SK-N-SH (cell line): ENCODE data around the gene PHACTR4. TPM values are rescaled to one million over a fixed set of nuclear protein-coding genes. Genes with fewer than 3 reads are reported as not detected.

Experiments
- CTCF ChIA-PET: fragments of 300-600, 350-600 bp; formaldehyde crosslinking; extraction: SDS; loops from one replicate; lab custom pipeline; 2021; lab: Yijun Ruan, JAX
- POLR2A ChIA-PET: fragments of 350-600 bp; sonication (Branson Sonifier 250); formaldehyde crosslinking; extraction: SDS; loops from one replicate; lab custom pipeline; 2020; ENCODE audit warnings: antibody characterized with exemption, inconsistent platforms; lab: Yijun Ruan, JAX
- DNase-seq: peaks from one replicate; pipeline ENCODE4 v3.0.0; 2012
- H2AFZ ChIP-seq: fragments of 200-600 bp; sonication (generic); 2 replicates; pipeline ENCODE4 v1.8.1; 2016; ENCODE audit warnings: antibody characterized with exemption, mild to moderate bottlenecking, low read depth
- H3F3A ChIP-seq: fragments of 200-600 bp; sonication (generic); replicated peaks from 2 replicates; pipeline ENCODE3; 2016; ENCODE audit warnings: antibody characterized with exemption, mild to moderate bottlenecking; ENCODE audit not compliant: insufficient read depth
- H3K27ac ChIP-seq, 2 experiments: fragments of 200-500 bp in 1 of 2; fragments of 200-600 bp in 1 of 2; sonication (Bioruptor generic) in 1 of 2; sonication (generic), shearing (Covaris generic) in 1 of 2; 2 replicates each; pipeline versions ENCODE4 v1.5.1 to v1.6.1; 2014 to 2016; ENCODE audit warnings: low read depth in 2 of 2, inconsistent platforms in 1 of 2, low read length in 1 of 2, mild to moderate bottlenecking in 1 of 2, mixed read lengths in 1 of 2
- H3K27me3 ChIP-seq: fragments of 200-600 bp; sonication (generic), shearing (Covaris generic); 2 replicates; pipeline ENCODE4 v1.6.1; 2016; ENCODE audit warnings: mixed run types; ENCODE audit not compliant: insufficient read depth
- H3K36me3 ChIP-seq, 2 experiments: fragments of 200-500 bp in 1 of 2; fragments of 200-600 bp in 1 of 2; sonication (Bioruptor generic) in 1 of 2; sonication (generic) in 1 of 2; replicated peaks in 1 of 2; 2 replicates each; pipeline versions ENCODE3 to v1.5.1; 2014 to 2016; ENCODE audit warnings: low read length in 1 of 2, mild to moderate bottlenecking in 1 of 2; ENCODE audit not compliant: insufficient read depth in 2 of 2, control insufficient read depth in 1 of 2
- H3K4me1 ChIP-seq, 2 experiments: fragments of 200-500 bp in 1 of 2; fragments of 200-600 bp in 1 of 2; sonication (Bioruptor generic) in 1 of 2; sonication (generic), shearing (Covaris generic) in 1 of 2; 2 replicates each; pipeline versions ENCODE4 v1.5.1 to v1.6.1; 2014 to 2016; ENCODE audit warnings: low read depth in 1 of 2, low read length in 1 of 2, mixed run types in 1 of 2; ENCODE audit not compliant: insufficient read depth in 2 of 2, control insufficient read depth in 1 of 2
- H3K4me2 ChIP-seq: fragments of 200-600 bp; sonication (generic), shearing (Covaris generic); 2 replicates; pipeline ENCODE4 v1.6.1; 2017; ENCODE audit warnings: mixed run types
- H3K4me3 ChIP-seq, 2 experiments: fragments of 200-500 bp in 1 of 2; fragments of 200-600 bp in 1 of 2; sonication (Bioruptor generic) in 1 of 2; sonication (generic), shearing (Covaris generic) in 1 of 2; 2 replicates each; pipeline versions ENCODE4 v1.5.1 to v1.8.1; 2014 to 2016; ENCODE audit warnings: low read depth in 2 of 2, inconsistent platforms in 1 of 2, low read length in 1 of 2, mild to moderate bottlenecking in 1 of 2, mixed read lengths in 1 of 2, moderate library complexity in 1 of 2
- H3K79me2 ChIP-seq: fragments of 200-600 bp; sonication (generic); 2 replicates; pipeline ENCODE4 v1.8.1; 2017; ENCODE audit warnings: mild to moderate bottlenecking; ENCODE audit not compliant: insufficient read depth
- H3K9ac ChIP-seq: fragments of 200-600 bp; sonication (generic); 2 replicates; pipeline ENCODE4 v1.6.1; 2017; ENCODE audit warnings: mixed run types
- H3K9me2 ChIP-seq: fragments of 200-600 bp; sonication (generic); 2 replicates; pipeline ENCODE4 v1.6.1; 2017; ENCODE audit warnings: mixed run types
- H3K9me3 ChIP-seq: fragments of 200-600 bp; sonication (generic); 2 replicates; pipeline ENCODE4 v1.6.1; 2017; ENCODE audit warnings: mixed run types, mild to moderate bottlenecking, moderate library complexity
- H4K20me1 ChIP-seq: fragments of 200-600 bp; sonication (generic); 2 replicates; pipeline ENCODE4 v1.6.1; 2017; ENCODE audit warnings: mild to moderate bottlenecking, mixed run types; ENCODE audit not compliant: insufficient read depth
- CHD2 ChIP-seq: fragments of 150-350 bp; IDR thresholded peaks from 2 replicates; pipeline ENCODE4 v1.6.1; 2018; ENCODE audit warnings: low read length; ENCODE audit not compliant: partially characterized antibody
- ELF1 ChIP-seq: IDR thresholded peaks from 2 replicates; pipeline ENCODE4 v1.4.0; 2012
- EZH2phosphoT487 ChIP-seq: fragments of 200-600 bp; sonication (generic); IDR thresholded peaks from 2 replicates; pipeline ENCODE4 v1.6.1; 2017; ENCODE audit warnings: low read depth, mixed run types, mild to moderate bottlenecking, antibody characterized with exemption, moderate library complexity, borderline replicate concordance
- FOXJ3 ChIP-seq: sonication (generic); formaldehyde crosslinking; IDR thresholded peaks from 2 replicates; pipeline ENCODE4 v1.5.1; 2020; ENCODE audit warnings: mild to moderate bottlenecking, missing genetic modification reagents
- FOXM1 ChIP-seq: IDR thresholded peaks from 2 replicates; pipeline ENCODE4 v1.4.0; 2012; ENCODE audit warnings: low read depth, mild to moderate bottlenecking
- JUND ChIP-seq: IDR thresholded peaks from 2 replicates; pipeline ENCODE4 v1.4.0; 2012
- MAX ChIP-seq: IDR thresholded peaks from 2 replicates; pipeline ENCODE4 v1.4.0; 2012; ENCODE audit warnings: low read depth
- NRF1 ChIP-seq: IDR thresholded peaks from 2 replicates; pipeline ENCODE4 v1.6.1; 2012; ENCODE audit warnings: low read depth, mild to moderate bottlenecking, low read length
- POLR2AphosphoS5 ChIP-seq: IDR thresholded peaks from 2 replicates; pipeline ENCODE4 v1.6.1; 2012; ENCODE audit warnings: low read depth, low read length
- RFX5 ChIP-seq: IDR thresholded peaks from 2 replicates; pipeline ENCODE4 v1.6.1; 2012; ENCODE audit warnings: mild to moderate bottlenecking, improper control_type of control experiment, low read length
- SMC3 ChIP-seq: IDR thresholded peaks from 2 replicates; pipeline ENCODE4 v1.6.1; 2012; ENCODE audit warnings: low read depth, low read length, improper control_type of control experiment
- TCF12 ChIP-seq: IDR thresholded peaks from 2 replicates; pipeline ENCODE4 v1.4.0; 2012
- TEAD4 ChIP-seq: IDR thresholded peaks from 2 replicates; pipeline ENCODE4 v1.4.0; 2012; ENCODE audit warnings: mild to moderate bottlenecking, borderline replicate concordance; ENCODE audit not compliant: insufficient read depth
- USF1 ChIP-seq: IDR thresholded peaks from 2 replicates; pipeline ENCODE4 v1.4.0; 2012; ENCODE audit warnings: low read depth, borderline replicate concordance
- whole genome bisulfite sequencing: methylation state at CpG from one replicate; pipeline ENCODE4 v1.1.6; 2017; ENCODE audit warnings: low lambda C conversion rate; 5-methylcytosine and 5-hydroxymethylcytosine counted together
- polyA plus RNA-seq, 3 experiments: library from polyadenylated mRNA; depleted of rRNA; stranded (reverse); fragments of >200 nt; gene quantifications; 2 replicates each; pipeline ENCODE4 v1.2.3, GENCODE V29; 2012
- TF ChIP-seq, protein P1 (sequence below): IDR thresholded peaks from 2 replicates; pipeline ENCODE4 v1.4.0; 2012; ENCODE audit warnings: low read depth, borderline replicate concordance

PHACTR4 gene
- polyA plus RNA-seq, 1 of the 3 experiments (the other 2 are of a cell fraction), result 9.8 TPM

- H3K27me3 ChIP-seq, result no peaks in the 10 kb centered on the region
- 90% methylated on average over 5 of the region's 5 CpGs for WGBS
- H3K79me2 ChIP-seq, result peaks cover 66% of the 10 kb centered on the region
- peaks cover 32% of the 10 kb centered on the region for H3F3A ChIP-seq
- H3K9ac ChIP-seq, result no peak overlapping the region
- TF ChIP-seq SMC3, result no peak
- no peak for TF ChIP-seq USF1
- TF ChIP-seq MAX, result no peak
- TF ChIP-seq FOXM1, result no peak
- no peak for TF ChIP-seq RFX5
- no peak for TF ChIP-seq JUND
- no peak for TF ChIP-seq POLR2AphosphoS5
- TF ChIP-seq FOXJ3 (CRISPR knock-in tag), result no peak
- no peak for TF ChIP-seq ELF1
- no peak for TF ChIP-seq TEAD4
- TF ChIP-seq EZH2phosphoT487, result no peak
- no peak for TF ChIP-seq NRF1
- TF ChIP-seq, protein P1, sequence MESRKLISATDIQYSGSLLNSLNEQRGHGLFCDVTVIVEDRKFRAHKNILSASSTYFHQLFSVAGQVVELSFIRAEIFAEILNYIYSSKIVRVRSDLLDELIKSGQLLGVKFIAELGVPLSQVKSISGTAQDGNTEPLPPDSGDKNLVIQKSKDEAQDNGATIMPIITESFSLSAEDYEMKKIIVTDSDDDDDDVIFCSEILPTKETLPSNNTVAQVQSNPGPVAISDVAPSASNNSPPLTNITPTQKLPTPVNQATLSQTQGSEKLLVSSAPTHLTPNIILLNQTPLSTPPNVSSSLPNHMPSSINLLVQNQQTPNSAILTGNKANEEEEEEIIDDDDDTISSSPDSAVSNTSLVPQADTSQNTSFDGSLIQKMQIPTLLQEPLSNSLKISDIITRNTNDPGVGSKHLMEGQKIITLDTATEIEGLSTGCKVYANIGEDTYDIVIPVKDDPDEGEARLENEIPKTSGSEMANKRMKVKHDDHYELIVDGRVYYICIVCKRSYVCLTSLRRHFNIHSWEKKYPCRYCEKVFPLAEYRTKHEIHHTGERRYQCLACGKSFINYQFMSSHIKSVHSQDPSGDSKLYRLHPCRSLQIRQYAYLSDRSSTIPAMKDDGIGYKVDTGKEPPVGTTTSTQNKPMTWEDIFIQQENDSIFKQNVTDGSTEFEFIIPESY, result no peak
- TF ChIP-seq TCF12, result no peak
- no peaks in the 10 kb centered on the region for H3K9me2 ChIP-seq
- no peak overlapping the region for H3K4me3 ChIP-seq
- DNase-seq, result no peak
- no peak overlapping the region for H3K27ac ChIP-seq
- POLR2A ChIA-PET, result no interaction called here
- CTCF ChIA-PET, result interaction anchor here (0.6 to 1.4 kb wide), 3 partner anchors 16 to 191 kb away, joined by 3 read pairs; no protein-coding TSS in a partner anchor
- H2AFZ ChIP-seq, result no peak overlapping the region
- peaks cover 5% of the 10 kb centered on the region in 2 experiments; a peak in 3 of 4 replicates for H3K4me1 ChIP-seq
- no peaks in the 10 kb centered on the region for H4K20me1 ChIP-seq
- H3K9me3 ChIP-seq, result no peaks in the 10 kb centered on the region
- no peak overlapping the region for H3K4me2 ChIP-seq
- peaks cover 0 to 28% of the 10 kb centered on the region in 2 experiments for H3K36me3 ChIP-seq
These were observed 42.1 kb downstream of the PHACTR4 start for GRCh38 chr1:28411656-28412055.

DNA sequence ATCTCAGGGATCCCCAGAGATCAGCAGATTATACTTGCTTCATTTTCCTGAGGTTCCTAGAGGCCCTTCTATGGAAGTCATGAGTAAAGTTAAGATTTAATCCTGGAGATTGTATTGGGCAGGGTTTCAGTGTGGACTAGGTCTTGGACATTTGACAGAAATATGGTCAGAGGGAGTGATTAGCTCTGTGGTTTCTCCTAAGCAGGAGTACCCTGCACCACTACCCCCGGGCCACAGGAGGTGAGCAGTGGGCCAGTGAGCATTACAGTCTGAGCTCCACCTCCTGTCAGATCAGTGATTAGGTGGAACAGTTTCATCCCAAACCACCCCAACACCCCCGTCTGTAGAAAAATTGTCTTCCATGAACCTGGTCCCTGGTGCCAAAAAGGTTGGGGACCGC lies 43.2 kb downstream of the PHACTR4 start:
- 89% methylated on average over 3 of the region's 3 CpGs for WGBS
- POLR2A ChIA-PET, result interaction anchor here (0.5 to 0.9 kb wide), 2 partner anchors 97 to 168 kb away, joined by 3 read pairs; no protein-coding TSS in a partner anchor

More for the DNA sequence above, 43.2 kb downstream of the PHACTR4 start:
- H3K4me3 ChIP-seq, result no peak overlapping the region
- peaks cover 0 to 23% of the 10 kb centered on the region in 2 experiments for H3K36me3 ChIP-seq
- H3K4me2 ChIP-seq, result no peak overlapping the region
- H4K20me1 ChIP-seq, result no peaks in the 10 kb centered on the region
- no peaks in the 10 kb centered on the region for H3K27me3 ChIP-seq
- peak overlapping the region in 1 of 2 experiments; percentile 12; a peak in 1 of 4 replicates for H3K27ac ChIP-seq
- CTCF ChIA-PET, result interaction anchor here (1.2 to 1.4 kb wide), 2 partner anchors 15 to 97 kb away, joined by 3 read pairs; no protein-coding TSS in a partner anchor
- no peaks in the 10 kb centered on the region for H3K9me2 ChIP-seq
- no peak overlapping the region for H2AFZ ChIP-seq
- TF ChIP-seq CHD2, result no peak
- TF ChIP-seq MAX, result no peak
- peaks cover 12 to 14% of the 10 kb centered on the region in 2 experiments for H3K4me1 ChIP-seq
- H3K9ac ChIP-seq, result no peak overlapping the region
- H3F3A ChIP-seq, result peaks cover 31% of the 10 kb centered on the region
- no peaks in the 10 kb centered on the region for H3K9me3 ChIP-seq
- H3K79me2 ChIP-seq, result peaks cover 63% of the 10 kb centered on the region; the same call in 1 of the 2 replicates
- no peak for DNase-seq
